Gastroesophageal sphincter (tissue), 4 donors: ENCODE data around the gene LHX3. TPM values are rescaled to one million over a fixed set of nuclear protein-coding genes. Genes with fewer than 3 reads are reported as not detected.

Experiments
- ATAC-seq: fragments of 150-250 bp; one replicate; pipeline ENCODE4 v1.9.1; 2016; ENCODE audit warnings: mild to moderate bottlenecking, moderate library complexity
- H3K27ac ChIP-seq, 4 donors: fragments of 200-600 bp; sonication (generic) in 3 of 4; 1 replicate in 3 of 4; 2 replicates in 1 of 4; pipeline ENCODE4 v1.5.1; 2016 to 2019
- H3K27me3 ChIP-seq: fragments of 200-600 bp; sonication (generic); one replicate; pipeline ENCODE4 v1.5.1; 2019
- H3K36me3 ChIP-seq, 2 donors: fragments of 200-600 bp; sonication (generic); one replicate each; pipeline ENCODE4 v1.5.1; 2019; ENCODE audit warnings: control low read depth in 1 of 2
- H3K4me1 ChIP-seq, 3 donors: fragments of 200-600 bp; sonication (generic); 1 replicate in 2 of 3; 2 replicates in 1 of 3; pipeline ENCODE4 v1.5.1; 2016 to 2019; ENCODE audit warnings: control low read depth in 2 of 3
- H3K4me3 ChIP-seq, 2 donors: fragments of 200-600 bp; sonication (generic); one replicate each; pipeline ENCODE4 v1.5.1; 2019; ENCODE audit warnings: mild to moderate bottlenecking in 1 of 2, moderate library complexity in 1 of 2
- H3K9me3 ChIP-seq, 3 donors: fragments of 200-600 bp; sonication (generic); one replicate each; pipeline ENCODE4 v1.5.1; 2017 to 2019; ENCODE audit warnings: control low read depth in 2 of 3
- CTCF ChIP-seq, 4 experiments: fragments of 200-600 bp in 2 of 4; fragments of 450-650 bp in 2 of 4; sonication (generic) in 1 of 4; IDR thresholded peaks; one replicate each; pipeline ENCODE4 v1.5.1; 2017 to 2019; ENCODE audit warnings: antibody characterized with exemption in 4 of 4, mild to moderate bottlenecking in 2 of 4, moderate library complexity in 2 of 4
- EP300 ChIP-seq: sonication (generic); formaldehyde crosslinking; IDR thresholded peaks from one replicate; pipeline ENCODE4 v1.6.1; 2017; ENCODE audit warnings: antibody characterized with exemption, mild to moderate bottlenecking
- POLR2A ChIP-seq, 2 donors: fragments of 450-650 bp; IDR thresholded peaks; one replicate each; pipeline ENCODE4 v1.6.1; 2017; ENCODE audit warnings: antibody characterized with exemption in 2 of 2, mild to moderate bottlenecking in 2 of 2, moderate library complexity in 1 of 2
- POLR2AphosphoS5 ChIP-seq: sonication (generic); formaldehyde crosslinking; IDR thresholded peaks from one replicate; pipeline ENCODE4 v1.6.1; 2017; ENCODE audit warnings: antibody characterized with exemption
- WGBS, 2 donors: methylation state at CpG; one replicate each; pipeline ENCODE4 v1.1.5; 2018; ENCODE audit warnings: low coverage in 1 of 2; 5-methylcytosine and 5-hydroxymethylcytosine counted together
- total RNA-seq, 4 donors: library from RNA; depleted of rRNA; stranded (reverse); fragments of >200 nt; gene quantifications; one replicate each; pipeline ENCODE4 v1.1.0, GENCODE V29; 2016

The LHX3 gene
- total RNA-seq, 4 donors from 2014 or later: not detected

DNA sequence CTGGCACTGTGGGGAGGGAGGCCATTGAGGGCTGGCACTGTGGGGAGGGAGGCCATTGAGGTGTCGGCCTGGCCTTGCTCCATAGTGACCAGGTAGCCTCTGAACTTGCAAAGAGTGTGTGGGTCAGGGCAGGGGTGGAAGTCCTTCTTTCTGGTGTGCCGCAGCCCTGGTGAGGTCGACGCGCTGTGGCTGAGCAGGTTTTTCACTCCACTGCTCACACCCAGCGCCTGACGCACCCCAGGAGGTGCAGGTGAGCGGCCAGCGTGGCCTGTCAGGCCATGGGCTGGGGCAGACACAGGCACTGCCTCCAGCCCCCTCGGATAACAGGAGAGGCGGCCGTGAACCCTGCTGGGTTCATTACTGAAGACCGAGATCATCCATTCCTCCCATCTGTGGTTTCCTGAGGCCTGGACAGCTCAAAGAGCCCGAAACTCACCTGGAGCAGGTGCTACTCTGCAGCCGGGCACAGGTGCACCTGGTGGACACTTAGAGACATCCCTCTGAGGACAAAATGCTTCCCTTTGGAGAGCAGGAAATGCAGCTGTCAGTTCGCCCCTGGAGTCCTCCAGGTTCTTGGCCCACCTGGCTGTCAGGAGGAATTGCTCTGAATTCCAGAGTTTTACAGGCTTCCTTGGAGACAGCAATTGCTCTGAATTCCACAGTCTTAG lies 32.4 kb downstream of the LHX3 start:
- Histone ChIP-seq H3K27ac (no peak overlapping the region), H3K9me3 (no peaks in the 10 kb centered on the region), H3K27me3 (peaks cover 67% of the 10 kb centered on the region), H3K4me3 (no peak overlapping the region), H3K36me3 (no peaks in the 10 kb centered on the region), H3K4me1 (no peaks in the 10 kb centered on the region)
- 60 to 100% methylated on average over 1 of the region's 16 CpGs for WGBS, 2 donors
- no peak for ATAC-seq
- TF ChIP-seq POLR2AphosphoS5: no peak
- TF ChIP-seq EP300: no peak
- no peak for TF ChIP-seq CTCF (IDR thresholded peaks at IDR 0.05)
- no peak for TF ChIP-seq POLR2A (IDR thresholded peaks at IDR 0.05)

DNA sequence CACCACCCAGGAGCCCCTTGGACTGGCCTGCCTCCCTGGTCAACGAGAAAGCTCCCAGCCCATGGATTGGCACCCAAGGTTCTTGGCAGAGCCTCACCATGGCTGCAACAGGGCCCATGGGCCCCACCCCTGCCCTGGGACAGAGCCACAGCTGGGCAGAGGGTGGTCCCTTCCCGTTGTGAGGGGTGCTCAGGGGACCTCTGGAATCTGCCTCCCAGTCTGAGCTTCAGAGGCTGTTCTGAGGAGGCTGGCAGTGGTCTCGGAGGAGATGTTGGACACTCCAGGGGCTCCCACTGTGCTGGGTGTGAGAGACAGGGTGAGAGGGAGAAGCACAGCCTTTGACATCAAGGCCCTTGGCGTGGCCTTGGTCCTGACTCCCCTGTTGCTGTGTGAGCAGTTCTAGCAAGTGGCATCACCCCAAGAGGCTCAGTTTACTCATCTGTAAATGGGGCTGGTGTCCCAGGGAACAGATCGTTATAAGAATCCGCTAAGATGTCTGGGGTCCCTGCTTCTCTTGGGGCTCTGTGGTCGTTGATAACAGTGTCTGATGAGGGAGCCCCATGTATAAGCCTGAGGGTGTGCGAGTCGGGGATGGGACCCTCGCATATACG lies 33.0 kb downstream of the LHX3 start:
- no peak for ATAC-seq
- Histone ChIP-seq H3K27ac (no peak overlapping the region), H3K9me3 (peaks cover 0 to 1% (median 0%) of the 10 kb centered on the region in 3 donors), H3K4me3 (no peak overlapping the region), H3K27me3 (peaks cover 61% of the 10 kb centered on the region), H3K36me3 (no peaks in the 10 kb centered on the region), H3K4me1 (no peaks in the 10 kb centered on the region)
- TF ChIP-seq POLR2A (IDR thresholded peaks at IDR 0.05): no peak
- TF ChIP-seq CTCF (IDR thresholded peaks at IDR 0.05): no peak
- no peak for TF ChIP-seq EP300
- TF ChIP-seq POLR2AphosphoS5: no peak
- WGBS, 2 donors: 76 to 88% methylated on average over 6 to 8 of the region's 11 CpGs

- no peak for ATAC-seq
Measured at GRCh38 chr9:136171009-136171800, 33.7 kb downstream of the LHX3 start.

DNA sequence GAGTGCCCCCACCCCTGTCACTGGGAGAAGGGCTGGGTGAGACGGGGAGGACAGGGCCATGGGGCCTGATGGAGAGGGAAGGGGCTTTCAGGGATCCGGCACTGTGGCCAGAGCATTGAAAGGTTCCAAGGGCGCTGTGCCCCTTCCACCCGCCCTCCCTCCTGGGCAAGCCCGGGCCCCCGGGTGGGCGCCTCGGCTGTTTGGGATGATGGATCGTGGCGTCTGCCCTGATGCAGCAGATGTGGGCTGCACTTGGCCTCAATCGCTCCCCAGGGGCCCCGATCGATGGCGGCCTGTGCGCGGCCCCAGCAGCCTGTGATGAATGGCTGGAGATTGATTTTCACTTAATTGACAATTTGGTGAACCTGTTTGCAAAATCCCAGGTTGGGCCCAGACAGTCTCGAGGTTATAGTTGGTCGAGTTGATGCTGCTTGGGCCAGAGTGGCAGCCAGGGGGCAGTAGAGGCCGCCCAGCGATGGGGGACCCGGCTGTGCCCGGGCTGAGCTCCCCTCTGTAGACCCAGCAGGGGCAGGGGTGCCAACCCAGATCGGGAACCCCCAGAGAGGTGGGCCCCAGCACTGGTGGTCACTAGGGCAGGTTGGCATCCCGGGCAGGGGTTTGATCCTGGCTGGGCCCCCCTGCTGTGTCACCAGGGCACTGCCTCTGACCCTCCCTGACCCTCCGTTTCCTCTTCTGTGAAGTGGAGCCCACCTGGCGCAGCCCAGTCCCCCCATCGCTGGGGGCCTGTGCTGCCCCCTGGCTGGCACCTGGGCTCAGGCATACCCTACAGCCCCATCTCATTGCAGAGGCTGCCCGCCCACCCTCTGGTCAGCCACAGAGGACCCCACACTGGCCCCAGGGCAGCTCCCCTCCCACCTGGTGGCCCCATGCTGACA lies 34.7 kb downstream of the LHX3 start:
- ATAC-seq: no peak
- Histone ChIP-seq H3K4me3 (no peak overlapping the region), H3K27ac (no peak overlapping the region), H3K4me1 (no peaks in the 10 kb centered on the region), H3K27me3 (peaks cover 65% of the 10 kb centered on the region), H3K36me3 (no peaks in the 10 kb centered on the region), H3K9me3 (peaks cover 0 to 11% (median 0%) of the 10 kb centered on the region in 3 donors)
- 100% methylated on average over 1 of the region's 28 CpGs; no CpG with 5 or more reads in 1 of the 2 donors for WGBS, 2 donors
- TF ChIP-seq POLR2A (IDR thresholded peaks at IDR 0.05) (no peak), CTCF (IDR thresholded peaks at IDR 0.05) (peak in 3 of 4 experiments; percentile 18 to 56 (median 38)), EP300 (no peak), POLR2AphosphoS5 (no peak)

More at GRCh38 chr9:136171009-136171800, 33.7 kb downstream of the LHX3 start:
- H3K27ac ChIP-seq: no peak overlapping the region
- H3K4me3 ChIP-seq: no peak overlapping the region
- WGBS, 2 donors: 9 to 73% methylated on average over 5 of the region's 16 CpGs
- peaks cover 58% of the 10 kb centered on the region for H3K27me3 ChIP-seq
- no peaks in the 10 kb centered on the region for H3K4me1 ChIP-seq
- H3K9me3 ChIP-seq: peaks cover 0 to 8% (median 0%) of the 10 kb centered on the region in 3 donors
- no peaks in the 10 kb centered on the region for H3K36me3 ChIP-seq
- TF ChIP-seq EP300 (no peak), POLR2AphosphoS5 (no peak), CTCF (IDR thresholded peaks at IDR 0.05) (no peak), POLR2A (IDR thresholded peaks at IDR 0.05) (no peak)
